ENCODE data around the gene ZNF182. TPM values are rescaled to one million over a fixed set of nuclear protein-coding genes. Genes with fewer than 3 reads are reported as not detected.

Gene ZNF182
- total and polyA plus RNA-seq, 2 of the 13 experiments (the other 11 are each of a cell fraction or from before 2014, with no cell fraction given): 2.1 to 4.5 TPM

DNA sequence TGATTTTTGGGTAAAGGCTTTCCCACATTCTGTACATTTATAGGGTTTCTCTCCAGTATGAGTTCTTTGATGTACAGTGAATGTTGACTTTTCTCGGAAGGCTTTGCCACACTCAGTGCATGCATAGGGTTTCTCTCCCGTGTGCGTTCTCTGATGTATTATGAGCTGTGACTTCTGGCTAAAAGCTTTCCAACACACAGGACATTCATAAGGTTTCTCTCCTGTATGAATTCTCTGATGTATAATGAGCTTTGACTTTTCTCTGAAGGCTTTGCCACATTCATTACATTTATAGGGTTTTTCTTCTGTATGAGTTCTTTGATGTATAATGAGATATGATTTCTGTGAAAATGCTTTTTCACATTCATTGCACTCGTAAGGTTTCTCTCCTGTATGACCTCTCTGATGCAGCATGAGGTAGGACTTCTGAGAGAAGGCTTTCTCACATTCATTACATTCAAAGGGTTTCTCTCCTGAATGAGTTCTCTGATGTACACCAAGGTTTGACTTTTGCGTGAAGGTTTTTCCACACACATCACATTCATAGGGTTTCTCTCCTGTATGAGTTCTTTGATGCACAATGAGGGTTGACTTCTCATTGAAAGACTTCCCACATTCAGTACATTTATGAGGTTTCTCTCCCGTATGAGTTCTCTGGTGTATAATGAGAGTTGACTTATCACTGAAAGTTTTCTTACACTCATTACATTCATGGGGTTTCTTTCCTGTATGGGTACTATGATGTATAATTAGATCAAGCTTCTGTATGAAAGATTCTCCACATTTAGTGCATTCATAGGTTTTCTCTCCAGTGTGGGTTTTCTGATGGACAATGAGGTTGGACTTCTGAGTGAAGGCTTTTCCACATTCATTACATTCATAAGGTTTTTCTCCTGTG, 27.3 kb downstream of the ZNF182 start (continued):
- TF ChIP-seq ZNF704 (CRISPR knock-in tag; IDR thresholded peaks at IDR 0.05; ENCODE audit: borderline replicate concordance) (no peak), CREM (IDR thresholded peaks at IDR 0.05) (no peak), CREM (CRISPR knock-in tag; IDR thresholded peaks at IDR 0.05) (no peak)

DNA sequence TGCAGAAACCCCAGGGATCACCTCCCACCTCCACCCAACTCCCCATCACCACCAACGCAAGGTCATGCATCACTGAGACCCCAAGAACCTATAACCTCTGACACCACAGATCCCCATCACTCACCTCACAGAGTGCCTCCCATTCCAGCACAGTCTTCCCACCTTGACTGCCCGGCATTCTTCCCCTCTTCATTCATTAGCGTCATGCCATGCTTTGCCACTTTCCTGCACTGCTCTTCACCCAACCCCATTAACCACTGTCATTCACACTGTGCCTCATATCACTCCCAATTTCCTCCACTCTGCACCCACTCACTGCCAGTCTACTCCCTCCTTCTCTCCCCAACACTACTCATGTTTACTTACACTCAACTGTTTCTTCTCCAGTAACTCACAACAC, 30.6 kb downstream of the ZNF182 start:
- FAIRE-seq (no peak), ATAC-seq (no peak)
- 100% methylated on average over 2 of the region's 3 CpGs for WGBS (ENCODE audit: low lambda C conversion rate)
- TF ChIP-seq PBX3 (CRISPR knock-in tag; IDR thresholded peaks at IDR 0.05; ENCODE audit: borderline replicate concordance) (no peak), ZNF317 (CRISPR knock-in tag; IDR thresholded peaks at IDR 0.05) (no peak), ARNT (IDR thresholded peaks at IDR 0.05) (no peak), SNRNP70 (IDR thresholded peaks at IDR 0.05; ENCODE audit: low read depth, low read length) (no peak), DR1 (CRISPR knock-in tag; IDR thresholded peaks at IDR 0.05) (no peak), MED8 (CRISPR knock-in tag; IDR thresholded peaks at IDR 0.05; ENCODE audit: insufficient replicate concordance) (no peak), FOXA1 (IDR thresholded peaks at IDR 0.05) (no peak), FOXA1 (CRISPR knock-in tag; IDR thresholded peaks at IDR 0.05) (no peak), ZNF225 (CRISPR knock-in tag; IDR thresholded peaks at IDR 0.05) (no peak)
- TF ChIP-seq, protein P1, sequence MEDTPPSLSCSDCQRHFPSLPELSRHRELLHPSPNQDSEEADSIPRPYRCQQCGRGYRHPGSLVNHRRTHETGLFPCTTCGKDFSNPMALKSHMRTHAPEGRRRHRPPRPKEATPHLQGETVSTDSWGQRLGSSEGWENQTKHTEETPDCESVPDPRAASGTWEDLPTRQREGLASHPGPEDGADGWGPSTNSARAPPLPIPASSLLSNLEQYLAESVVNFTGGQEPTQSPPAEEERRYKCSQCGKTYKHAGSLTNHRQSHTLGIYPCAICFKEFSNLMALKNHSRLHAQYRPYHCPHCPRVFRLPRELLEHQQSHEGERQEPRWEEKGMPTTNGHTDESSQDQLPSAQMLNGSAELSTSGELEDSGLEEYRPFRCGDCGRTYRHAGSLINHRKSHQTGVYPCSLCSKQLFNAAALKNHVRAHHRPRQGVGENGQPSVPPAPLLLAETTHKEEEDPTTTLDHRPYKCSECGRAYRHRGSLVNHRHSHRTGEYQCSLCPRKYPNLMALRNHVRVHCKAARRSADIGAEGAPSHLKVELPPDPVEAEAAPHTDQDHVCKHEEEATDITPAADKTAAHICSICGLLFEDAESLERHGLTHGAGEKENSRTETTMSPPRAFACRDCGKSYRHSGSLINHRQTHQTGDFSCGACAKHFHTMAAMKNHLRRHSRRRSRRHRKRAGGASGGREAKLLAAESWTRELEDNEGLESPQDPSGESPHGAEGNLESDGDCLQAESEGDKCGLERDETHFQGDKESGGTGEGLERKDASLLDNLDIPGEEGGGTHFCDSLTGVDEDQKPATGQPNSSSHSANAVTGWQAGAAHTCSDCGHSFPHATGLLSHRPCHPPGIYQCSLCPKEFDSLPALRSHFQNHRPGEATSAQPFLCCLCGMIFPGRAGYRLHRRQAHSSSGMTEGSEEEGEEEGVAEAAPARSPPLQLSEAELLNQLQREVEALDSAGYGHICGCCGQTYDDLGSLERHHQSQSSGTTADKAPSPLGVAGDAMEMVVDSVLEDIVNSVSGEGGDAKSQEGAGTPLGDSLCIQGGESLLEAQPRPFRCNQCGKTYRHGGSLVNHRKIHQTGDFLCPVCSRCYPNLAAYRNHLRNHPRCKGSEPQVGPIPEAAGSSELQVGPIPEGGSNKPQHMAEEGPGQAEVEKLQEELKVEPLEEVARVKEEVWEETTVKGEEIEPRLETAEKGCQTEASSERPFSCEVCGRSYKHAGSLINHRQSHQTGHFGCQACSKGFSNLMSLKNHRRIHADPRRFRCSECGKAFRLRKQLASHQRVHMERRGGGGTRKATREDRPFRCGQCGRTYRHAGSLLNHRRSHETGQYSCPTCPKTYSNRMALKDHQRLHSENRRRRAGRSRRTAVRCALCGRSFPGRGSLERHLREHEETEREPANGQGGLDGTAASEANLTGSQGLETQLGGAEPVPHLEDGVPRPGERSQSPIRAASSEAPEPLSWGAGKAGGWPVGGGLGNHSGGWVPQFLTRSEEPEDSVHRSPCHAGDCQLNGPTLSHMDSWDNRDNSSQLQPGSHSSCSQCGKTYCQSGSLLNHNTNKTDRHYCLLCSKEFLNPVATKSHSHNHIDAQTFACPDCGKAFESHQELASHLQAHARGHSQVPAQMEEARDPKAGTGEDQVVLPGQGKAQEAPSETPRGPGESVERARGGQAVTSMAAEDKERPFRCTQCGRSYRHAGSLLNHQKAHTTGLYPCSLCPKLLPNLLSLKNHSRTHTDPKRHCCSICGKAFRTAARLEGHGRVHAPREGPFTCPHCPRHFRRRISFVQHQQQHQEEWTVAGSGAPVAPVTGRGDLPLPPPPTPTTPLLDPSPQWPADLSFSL (CRISPR knock-in tag; IDR thresholded peaks at IDR 0.05): no peak

More for the DNA sequence above, 30.6 kb downstream of the ZNF182 start:
- Histone ChIP-seq H3K9me3 (ENCODE audit: low read length) (peaks cover 38% of the 10 kb centered on the region), H4K20me1 (ENCODE audit: insufficient read depth, low read length) (no peaks in the 10 kb centered on the region), H3K27me3 (ENCODE audit: control insufficient read depth in 1 of 2, insufficient read depth in 2 of 2, low read length in 2 of 2) (no peaks in the 10 kb centered on the region), H2AFZ (ENCODE audit: low read length) (no peak overlapping the region), H3K27ac (ENCODE audit: extremely low read length, insufficient read depth, low read length) (no peak overlapping the region), H3K79me2 (ENCODE audit: insufficient read depth, low read length) (no peaks in the 10 kb centered on the region), H3K4me3 (replicated peaks in 1 of 3; ENCODE audit: insufficient read depth in 1 of 3, low read depth in 2 of 3, low read length in 3 of 3) (no peak overlapping the region), H3K36me3 (replicated peaks in 1 of 2; ENCODE audit: control insufficient read depth in 1 of 2, insufficient read depth in 2 of 2, low read length in 2 of 2) (peaks cover 0 to 13% of the 10 kb centered on the region in 2 experiments; a peak in 2 of 5 replicates), H3K9ac (ENCODE audit: insufficient read depth, low read depth, low read length) (no peak overlapping the region), H3K4me2 (ENCODE audit: low read depth, low read length) (no peak overlapping the region), H3K4me1 (ENCODE audit: insufficient read depth, low read length) (no peaks in the 10 kb centered on the region)
- CTCF ChIA-PET (ENCODE audit: low intra/inter-chr PET ratio, low total read pairs): no interaction called here
- no peak for DNase-seq (ENCODE audit: low spot score)
- intact Hi-C loops (cut with micrococcal nuclease; ENCODE audit: unreplicated experiment): no loop called here
- in situ Hi-C loops (cut with HindIII; ENCODE audit: extremely low pct_ligation_motif_present, low pct_unique_long_range_greater_than_20kb): no loop called here
- BruUV-seq (replicated peaks): no TSS peak
- POLR2A ChIA-PET: no interaction called here
